Hematopoietic multipotent progenitor cell treated with erythropoietin and hydrocortisone succinate and interleukin-3 and kit ligand, for 8 days (in vitro differentiated cells): ENCODE results near the gene FEZF2.

Source experiments
- DNase-seq: peaks from one replicate; pipeline ENCODE4 v3.0.0-alpha.2; 2015

Gene FEZF2

GRCh38 chr3:62372621-62373041, 719 bp downstream of the FEZF2 start:
- DNase-seq: no peak

GRCh38 chr3:62371720-62372591, 1.4 kb downstream of the FEZF2 start:
- no peak for DNase-seq

- no peak for DNase-seq
Measured at GRCh38 chr3:62370858-62371719, 2.3 kb downstream of the FEZF2 start.

- no peak for DNase-seq
Measured at GRCh38 chr3:62370112-62370857, 3.1 kb downstream of the FEZF2 start.

- no peak for DNase-seq
Measured at GRCh38 chr3:62369476-62369743, 3.9 kb downstream of the FEZF2 start.

GRCh38 chr3:62368705-62369475, 4.5 kb downstream of the FEZF2 start:
- no peak for DNase-seq

- DNase-seq: no peak
Measured at GRCh38 chr3:62368290-62368704, 5.1 kb downstream of the FEZF2 start.

- DNase-seq: no peak
Measured at GRCh38 chr3:62367763-62368195, 5.6 kb downstream of the FEZF2 start.

- DNase-seq: no peak
Measured at GRCh38 chr3:62366126-62366484, 7.2 kb downstream of the FEZF2 start.

GRCh38 chr3:62365391-62366125, 7.8 kb downstream of the FEZF2 start:
- no peak for DNase-seq

GRCh38 chr3:62364191-62364590, 9.2 kb downstream of the FEZF2 start:
- DNase-seq: no peak

- no peak for DNase-seq
Measured at GRCh38 chr3:62363275-62363674, 10.1 kb downstream of the FEZF2 start.

GRCh38 chr3:62361824-62362223, 11.5 kb downstream of the FEZF2 start:
- DNase-seq: no peak

- no peak for DNase-seq
Measured at GRCh38 chr3:62361261-62361660, 12.1 kb downstream of the FEZF2 start.

GRCh38 chr3:62359531-62359930, 13.8 kb downstream of the FEZF2 start:
- DNase-seq: no peak

- no peak for DNase-seq
Measured at GRCh38 chr3:62356356-62356755, 17.0 kb downstream of the FEZF2 start.

GRCh38 chr3:62355703-62356102, 17.6 kb downstream of the FEZF2 start:
- DNase-seq: no peak

GRCh38 chr3:62343755-62344154, 29.6 kb downstream of the FEZF2 start:
- DNase-seq: no peak

- no peak for DNase-seq
Measured at GRCh38 chr3:62335196-62335595, 38.2 kb downstream of the FEZF2 start.

GRCh38 chr3:62332835-62333244, 40.5 kb downstream of the FEZF2 start:
- peak; percentile 19 for DNase-seq

GRCh38 chr3:62332017-62332416, 41.3 kb downstream of the FEZF2 start:
- DNase-seq: no peak

GRCh38 chr3:62329971-62330370, 43.4 kb downstream of the FEZF2 start:
- no peak for DNase-seq
